Stimulated activated CD8-positive, alpha-beta memory T cell treated with anti-CD3 and anti-CD28 coated beads, Interleukin-4, amount 100 ng/mL, for 1 hour (primary cell): ENCODE data around the gene SORCS2.

Source experiments
- DNase-seq, 2 donors: peaks; one replicate each; pipeline ENCODE4 v3.0.0-alpha.2; 2020; ENCODE audit warnings: low read depth in 2 of 2, low spot score in 1 of 2

SORCS2 gene

DNA sequence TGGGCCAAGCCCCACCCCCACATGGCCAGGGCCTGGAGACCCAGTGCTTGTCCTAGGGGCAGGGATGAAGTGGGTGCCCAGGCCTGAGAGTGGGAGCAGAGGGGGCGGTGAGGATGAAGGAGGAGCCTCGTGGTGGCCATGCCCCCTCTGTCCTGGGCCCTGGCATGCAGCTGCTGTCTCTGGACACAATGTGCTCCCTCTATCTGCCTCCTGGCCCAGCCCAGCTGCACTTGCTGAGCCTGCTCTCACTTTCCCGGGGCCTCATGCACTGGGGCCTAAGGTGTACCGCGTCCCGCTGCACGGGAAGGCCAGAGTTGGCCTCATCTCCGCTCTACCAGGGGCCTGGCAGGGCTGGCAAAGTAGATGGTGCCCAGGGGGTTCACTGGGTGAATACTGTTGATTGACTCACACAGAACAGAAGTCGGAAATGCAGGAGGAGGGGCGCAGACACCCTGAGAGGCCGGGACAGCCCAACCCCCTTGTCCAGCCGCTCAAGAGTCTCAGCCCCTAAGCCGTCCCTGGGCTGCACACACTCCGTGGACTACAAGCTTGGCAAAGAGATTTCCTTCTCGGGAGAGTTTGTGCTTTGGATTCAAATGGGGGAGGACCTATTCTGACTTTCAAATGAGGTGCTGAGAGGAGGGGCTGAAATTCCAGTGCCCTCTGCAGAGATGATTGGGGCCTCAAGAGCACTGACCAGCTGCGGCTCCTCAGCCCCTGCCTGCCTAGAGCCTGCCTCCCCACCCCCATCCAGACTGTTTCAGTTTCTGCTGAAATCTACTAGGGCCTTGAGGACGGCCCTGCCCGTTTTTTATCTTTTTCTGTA is 130.0 kb downstream of the SORCS2 start:
- no peak for DNase-seq

DNA sequence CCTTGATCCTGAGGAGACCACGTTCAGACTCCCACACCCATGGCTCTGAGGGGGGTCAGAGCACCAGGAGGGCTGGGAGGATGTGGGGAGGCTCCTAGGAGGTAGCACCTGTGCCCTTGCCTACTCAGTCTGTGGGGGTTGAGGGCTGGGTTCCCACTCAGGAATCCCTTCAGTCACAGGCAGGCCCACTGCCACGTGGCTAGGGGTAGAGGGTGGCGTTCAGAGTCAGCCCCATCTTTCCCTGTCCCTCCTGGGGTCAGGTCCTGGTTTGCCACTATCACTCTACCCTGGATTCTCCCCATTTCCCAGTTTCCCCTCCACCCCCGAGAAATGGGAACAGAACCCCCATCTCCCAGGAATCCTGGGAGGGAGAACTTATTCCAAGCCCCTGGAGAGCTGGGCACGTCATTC is 131.1 kb downstream of the SORCS2 start:
- DNase-seq, result no peak

DNA sequence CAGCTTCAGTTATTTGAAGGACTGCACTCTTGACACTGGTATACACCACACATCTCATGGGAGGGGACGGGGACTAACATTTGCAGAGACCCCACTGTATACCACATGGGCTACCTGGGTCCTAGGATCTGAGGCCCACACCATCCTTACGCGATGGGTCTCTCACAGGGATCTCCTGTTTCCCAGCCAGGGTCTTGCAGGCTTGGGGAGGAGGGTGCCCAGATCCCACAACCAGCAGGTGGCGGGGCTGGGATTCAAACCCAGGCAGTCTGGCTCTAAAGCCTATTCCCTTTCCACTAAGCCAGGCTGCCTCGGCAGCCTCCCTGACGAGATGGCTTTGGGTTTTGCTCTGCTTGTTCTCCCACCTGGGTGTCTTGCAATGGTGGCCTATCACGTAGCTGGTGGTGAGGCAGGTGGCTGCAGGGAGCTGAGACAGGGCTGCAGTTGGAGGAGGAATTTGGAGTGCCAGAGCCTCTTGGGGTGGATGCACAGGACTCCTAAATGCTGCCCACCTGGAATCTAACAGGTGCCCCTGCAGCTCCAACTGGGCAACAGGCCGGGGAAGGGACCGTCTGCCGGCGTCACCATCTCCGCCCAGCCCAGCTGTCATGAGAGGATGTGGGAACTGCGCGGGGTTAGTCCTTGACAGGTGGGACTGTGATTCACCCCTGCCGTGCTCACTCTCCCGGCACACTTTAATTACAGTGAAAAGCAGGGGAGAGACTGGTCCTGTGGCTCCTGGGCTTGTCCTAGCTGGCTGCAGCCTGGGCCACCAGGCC is 131.7 kb downstream of the SORCS2 start:
- no peak for DNase-seq

DNA sequence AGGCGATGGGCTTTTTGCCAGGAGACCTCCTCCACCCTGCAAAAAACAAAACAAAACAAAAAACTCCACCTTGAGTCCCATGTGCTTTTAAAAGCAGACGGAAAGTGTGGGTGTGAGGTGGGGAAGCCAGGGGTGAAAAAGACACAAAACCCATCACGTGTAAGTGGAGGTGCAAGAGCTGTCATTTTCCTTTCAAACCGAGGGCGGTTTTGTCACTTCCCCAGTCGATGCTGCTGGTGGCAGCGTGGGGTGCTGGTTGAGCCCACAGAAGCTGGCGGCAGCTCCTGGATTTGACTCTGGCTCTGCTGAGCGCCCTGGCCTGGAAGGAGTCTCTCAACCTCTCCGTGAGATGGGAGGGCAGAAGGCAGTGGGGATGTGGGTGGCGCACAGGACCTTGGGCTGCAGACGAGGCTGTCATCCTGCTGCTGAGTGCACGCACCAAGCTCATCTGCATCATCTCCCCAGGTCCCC is 132.3 kb downstream of the SORCS2 start:
- DNase-seq, result no peak

DNA sequence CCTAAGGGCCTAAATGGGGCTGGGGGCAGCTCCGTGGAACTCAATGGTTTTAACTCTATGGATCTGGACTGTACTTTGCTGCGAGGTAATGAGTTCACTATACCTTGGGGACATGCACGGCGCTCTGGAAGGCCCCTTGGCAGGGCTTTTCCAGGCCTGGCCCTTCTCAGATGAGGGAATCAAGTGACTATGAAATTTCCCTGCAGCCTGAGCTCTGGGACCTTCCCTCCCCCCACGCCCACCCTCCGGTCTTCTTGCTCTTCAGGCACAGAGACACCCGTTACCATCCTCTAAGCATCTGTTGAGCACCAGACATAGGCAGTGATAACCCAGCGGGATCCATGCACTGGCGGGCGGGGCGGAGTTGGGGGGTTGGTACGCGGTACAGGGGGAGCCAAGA is 133.2 kb downstream of the SORCS2 start:
- no peak for DNase-seq

DNA sequence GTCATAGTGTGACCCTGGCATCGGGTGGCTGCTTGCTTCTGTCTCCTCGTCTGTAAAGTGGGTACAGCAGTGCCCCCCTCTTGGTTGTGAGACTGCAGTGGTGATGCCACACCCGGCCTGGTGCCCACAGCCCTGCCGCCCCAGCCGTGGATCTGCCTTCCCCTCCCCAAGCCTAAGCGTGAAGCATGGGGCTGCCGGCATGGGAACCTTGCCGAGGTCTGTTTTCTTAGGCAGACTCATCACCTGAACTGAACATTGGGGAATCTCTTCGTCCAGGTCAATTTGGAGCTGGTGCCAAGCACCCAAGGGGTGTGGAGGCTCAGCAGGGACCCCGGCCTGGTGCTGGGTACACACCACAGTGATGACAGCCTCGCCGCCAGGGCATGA is 134.0 kb downstream of the SORCS2 start:
- DNase-seq, result no peak

DNA sequence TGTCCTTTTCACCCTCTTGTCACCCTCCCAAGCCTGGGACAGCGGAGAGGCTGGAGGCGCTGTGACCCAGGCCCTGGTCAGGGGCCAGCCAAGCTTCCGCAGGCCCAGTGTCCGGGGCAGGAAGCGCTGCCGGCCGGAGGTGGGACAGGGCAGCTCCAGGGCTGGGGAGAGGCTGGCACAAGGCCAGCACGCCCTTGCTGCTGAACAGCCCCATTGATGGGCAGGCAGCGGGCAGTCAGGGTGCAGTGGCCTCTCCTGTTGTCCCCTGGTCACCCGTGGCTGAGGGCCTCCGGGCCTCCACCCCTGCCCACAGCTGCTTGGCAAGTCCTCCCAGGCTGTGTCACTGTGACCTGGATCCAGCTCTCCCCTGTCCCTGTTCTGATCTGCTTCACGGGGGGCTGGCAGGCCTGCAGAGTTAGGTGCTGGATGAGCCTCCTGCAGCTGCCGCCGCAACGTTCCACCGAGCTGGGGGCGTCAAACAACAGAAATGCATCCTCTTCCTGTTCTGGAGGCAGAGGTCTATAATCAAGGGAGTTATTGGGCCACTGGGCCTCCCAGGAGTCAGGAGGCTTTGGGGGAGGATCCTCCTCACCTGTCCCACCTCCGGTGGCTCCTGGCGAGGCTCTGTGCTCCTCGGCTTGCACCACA is 134.5 kb downstream of the SORCS2 start:
- no peak for DNase-seq

DNA sequence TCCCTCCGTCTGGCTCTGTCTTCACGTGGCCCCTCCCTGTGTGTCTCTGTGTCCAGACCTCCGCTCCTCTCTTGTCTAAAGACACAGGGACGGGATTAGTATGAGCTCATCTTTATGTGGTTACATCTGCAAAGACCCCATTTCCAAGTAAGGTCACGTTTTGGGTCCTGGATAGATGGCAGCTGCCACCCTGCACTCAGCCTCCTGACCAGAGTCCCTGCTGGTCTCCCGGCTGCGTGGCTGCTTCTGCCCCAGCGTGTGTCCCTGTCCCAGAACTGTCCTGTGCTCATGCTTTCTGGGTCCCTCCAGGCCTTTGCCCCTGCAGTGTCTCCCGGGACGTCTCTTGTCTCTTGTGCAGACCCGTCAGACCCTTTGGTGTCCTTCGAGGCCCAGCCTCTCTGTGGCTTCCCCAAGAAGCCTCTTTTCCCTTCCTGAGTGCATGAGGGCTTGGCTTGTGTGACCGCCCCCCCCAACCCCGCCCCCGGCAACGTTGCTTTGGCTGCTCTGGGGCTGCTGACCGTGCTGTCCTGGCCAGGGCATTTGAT is 135.1 kb downstream of the SORCS2 start:
- DNase-seq, result no peak

DNA sequence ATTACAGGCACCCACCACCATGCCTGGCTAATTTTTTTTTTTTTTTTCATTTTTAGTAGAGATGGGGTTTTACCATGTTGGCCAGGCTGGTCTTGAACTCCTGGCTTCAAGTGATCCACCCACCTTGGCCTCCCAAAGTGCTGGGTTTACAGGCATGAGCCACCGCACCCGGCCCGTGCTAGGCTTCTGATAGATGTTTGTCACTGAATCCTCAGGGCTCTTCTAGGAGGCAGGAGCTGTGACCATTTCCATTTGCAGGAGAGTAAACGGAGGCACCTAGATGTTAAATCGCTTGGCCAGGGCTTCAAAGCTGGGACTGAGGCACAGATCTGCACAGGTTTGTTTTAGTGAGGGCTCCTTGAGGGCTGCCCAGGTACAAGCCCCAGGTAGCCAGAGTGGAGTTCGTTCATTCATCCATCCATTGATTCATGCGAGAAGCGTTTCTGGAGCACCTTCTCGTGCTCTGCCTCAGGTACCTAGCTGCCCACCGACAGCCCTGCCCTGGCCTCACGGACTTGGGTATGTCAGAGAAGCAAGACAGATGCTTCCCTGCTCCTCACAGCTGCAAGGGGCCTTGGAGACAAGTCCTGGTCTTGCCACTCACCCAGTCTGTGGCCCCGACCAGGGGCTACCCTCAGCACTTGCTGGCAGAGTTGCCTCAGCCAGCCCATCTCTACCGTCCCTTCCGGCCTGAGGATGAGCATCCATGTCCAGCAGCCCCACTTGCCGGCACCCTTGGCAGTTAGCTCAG is 136.0 kb downstream of the SORCS2 start:
- no peak for DNase-seq

DNA sequence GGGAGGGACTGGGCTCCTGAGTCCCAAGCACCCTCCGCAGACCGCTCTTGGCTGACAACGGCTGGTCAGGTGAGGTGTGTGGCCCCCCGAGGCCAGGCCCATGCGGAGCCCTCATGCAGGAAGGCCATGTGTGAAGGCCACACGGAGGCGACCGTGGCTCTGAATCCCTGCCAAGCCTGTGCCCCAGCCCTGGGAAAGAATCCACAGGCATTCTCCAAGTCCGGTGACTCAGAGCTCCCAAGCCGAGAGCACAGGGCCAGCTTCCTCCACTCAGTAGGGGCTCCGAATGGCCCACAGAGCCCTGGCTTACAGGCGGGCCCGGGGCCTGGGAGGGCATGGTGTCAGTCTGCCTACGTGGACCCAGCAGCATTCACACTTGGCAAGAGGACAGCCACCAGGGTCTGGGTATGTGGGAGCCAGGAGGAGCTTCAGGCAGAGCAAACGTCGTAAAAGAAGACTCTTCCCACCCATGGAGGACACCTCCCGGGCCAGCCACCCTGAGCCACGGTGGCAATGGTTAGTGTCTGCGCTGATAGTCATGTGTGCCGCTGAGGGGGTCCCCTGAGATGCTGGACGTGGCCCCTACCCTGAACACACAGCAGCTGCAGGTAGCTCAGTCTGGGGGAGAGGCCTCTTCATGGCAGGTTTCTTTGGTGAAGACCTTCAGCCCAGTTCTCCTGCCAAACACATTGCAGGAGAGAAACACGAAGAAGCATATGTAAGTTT is 136.7 kb downstream of the SORCS2 start:
- no peak for DNase-seq

DNA sequence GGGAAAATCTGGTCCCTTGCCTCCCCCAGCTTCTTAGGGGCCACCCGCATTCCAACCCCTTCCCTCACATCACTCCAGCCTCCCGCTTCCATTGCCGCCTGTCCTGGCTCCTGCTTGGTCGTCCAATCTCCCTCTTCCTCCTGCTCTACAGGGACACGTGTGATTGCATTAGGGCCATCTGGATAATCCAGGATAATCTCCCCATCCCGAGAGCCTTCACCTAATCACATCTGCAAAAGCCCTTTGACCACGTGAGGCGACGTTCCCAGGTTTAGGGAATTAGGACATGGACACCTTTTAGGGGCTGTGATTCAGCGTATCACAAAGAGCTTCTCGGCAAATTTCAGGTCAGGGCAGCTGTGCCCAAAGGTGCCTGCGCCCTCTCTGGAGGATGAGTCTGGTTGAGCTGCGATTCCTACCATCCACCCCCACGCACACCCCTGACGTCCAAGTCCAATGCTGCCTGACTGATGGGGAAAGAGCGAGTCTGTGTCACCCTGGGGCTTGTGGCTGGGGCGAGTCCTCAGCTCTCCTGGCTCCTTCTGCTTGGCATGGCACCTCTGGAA is 137.8 kb downstream of the SORCS2 start:
- no peak for DNase-seq

DNA sequence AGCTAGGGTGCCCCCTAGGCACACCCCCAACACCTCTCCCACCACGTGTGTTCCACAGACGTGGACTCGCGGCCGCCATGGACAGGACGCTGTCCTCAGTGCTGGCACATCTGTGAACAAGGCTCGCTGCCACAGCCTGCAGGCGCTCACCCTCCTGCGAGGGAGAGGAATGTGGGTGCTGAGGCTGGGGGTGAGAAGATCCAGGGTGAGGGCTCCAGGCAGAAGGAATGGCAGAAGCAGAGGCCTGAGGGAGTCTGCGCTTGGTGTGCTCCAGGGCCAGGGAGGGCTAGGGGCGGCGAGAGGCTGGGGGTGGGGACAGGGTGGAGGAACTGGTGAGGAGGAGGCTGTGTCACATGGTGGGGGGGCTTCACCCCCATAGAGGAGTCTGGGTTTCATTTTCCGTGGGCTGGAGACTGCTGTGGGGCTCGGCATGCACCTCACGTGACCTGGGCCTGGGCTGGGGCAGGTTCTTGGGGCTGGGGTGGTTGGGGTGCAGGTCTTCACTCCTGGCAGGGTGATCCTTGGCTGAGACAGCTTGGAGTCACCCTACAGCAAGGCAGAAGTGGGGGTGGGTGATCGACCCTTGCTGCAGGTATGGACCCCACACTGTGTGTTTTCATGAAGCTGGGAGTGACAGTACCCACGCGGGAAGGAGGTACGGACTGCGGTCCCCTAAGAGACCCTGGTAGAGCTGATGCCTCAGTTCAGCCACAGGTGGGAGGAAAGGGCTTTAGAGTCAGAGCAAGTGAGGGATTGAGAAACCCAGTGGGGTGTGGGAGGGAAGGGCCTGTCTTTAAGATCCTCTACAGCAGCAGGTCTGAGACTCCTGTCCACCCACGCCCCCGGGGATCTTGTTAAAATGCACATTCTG is 138.7 kb downstream of the SORCS2 start:
- DNase-seq, result no peak

DNA sequence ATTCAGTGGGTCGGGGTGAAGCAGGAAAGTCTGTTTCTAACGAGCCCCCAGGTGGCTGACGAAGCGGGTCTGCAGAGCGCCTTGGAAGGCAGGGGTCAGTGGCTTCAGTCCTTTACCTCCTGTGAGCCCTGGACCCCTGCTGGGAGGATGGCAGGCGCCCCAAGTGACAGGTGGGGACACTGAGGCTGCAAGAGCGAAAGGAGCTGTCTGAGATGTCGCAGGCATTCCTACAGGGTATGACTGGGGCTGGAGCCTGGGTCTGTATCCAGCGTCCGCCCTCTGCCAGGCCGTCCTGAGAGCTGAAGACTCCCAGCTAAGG is 139.3 kb downstream of the SORCS2 start:
- no peak for DNase-seq

DNA sequence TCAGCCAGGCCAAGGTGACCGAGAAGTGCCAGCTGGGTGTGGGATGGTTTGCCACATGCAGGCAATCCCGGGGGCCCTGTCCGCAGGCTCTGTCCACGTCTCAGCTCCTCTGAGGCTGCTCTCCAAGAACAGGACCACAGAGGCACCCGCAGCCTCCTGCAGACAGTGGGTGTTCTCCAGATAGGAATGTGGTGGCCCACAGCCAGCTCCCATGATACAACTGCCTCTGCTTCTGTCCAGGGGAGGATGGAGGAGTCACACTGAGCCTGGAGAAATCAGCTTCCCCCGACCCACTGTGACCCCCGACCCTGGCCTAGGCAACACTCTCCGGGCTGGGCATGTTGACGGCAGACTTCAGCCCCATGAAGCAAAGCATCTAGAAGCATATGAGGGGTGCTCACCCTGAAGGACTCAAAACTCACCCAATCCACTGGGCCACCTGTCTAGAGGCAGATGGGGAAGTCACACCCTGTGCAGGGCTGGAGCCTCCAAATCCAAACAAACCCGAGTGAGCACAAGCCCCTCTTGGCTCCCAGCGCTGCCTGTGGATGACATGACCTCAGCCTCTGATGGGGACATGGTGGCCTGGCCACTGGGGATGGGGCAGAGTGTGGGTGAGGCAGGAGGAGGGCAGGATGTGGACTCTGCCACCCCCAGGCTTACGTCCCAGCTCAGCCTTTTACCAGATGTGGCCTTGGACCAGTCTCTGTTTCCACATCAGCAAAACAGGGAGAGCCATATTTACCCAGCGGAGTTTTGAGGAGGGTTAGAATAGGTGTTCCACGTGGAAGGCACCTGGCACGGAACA is 140.1 kb downstream of the SORCS2 start:
- DNase-seq, result no peak

DNA sequence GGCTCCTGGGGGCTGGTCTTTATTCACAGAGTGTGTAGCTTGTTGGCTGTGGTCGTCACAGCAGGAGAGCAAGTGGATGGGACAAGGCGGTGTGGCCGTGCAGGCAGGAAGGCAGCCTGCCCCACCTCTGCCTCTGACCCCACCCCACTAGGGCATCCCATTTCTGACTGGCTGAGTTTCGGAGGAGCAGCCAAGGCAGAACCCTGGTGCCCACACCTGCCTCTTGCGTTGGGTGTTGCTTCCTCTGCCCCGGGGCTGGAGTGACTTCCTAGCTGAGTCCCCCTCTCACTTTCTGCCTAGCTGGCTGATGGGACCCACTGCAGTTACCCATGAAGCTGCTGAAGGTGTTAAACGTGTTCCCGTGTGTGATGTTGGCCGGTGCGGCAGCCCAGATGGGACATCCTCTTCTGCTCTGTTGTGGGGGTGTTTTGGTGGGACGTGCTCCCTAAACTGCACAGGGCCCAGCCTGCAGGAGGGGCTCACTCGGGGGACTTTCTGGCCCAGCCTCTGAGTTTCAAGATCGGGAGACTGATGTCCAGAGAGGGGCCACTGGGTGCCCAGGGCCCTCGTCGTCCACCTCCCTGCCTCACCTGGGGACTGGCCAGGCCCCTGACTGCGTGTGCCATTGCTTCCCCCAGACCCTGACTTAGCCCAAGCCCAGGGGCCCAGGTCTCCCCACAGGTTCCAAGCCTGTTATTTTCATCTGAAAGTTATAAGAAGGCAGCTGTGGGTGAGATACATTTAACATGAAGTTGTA is 140.9 kb downstream of the SORCS2 start:
- DNase-seq, result no peak

DNA sequence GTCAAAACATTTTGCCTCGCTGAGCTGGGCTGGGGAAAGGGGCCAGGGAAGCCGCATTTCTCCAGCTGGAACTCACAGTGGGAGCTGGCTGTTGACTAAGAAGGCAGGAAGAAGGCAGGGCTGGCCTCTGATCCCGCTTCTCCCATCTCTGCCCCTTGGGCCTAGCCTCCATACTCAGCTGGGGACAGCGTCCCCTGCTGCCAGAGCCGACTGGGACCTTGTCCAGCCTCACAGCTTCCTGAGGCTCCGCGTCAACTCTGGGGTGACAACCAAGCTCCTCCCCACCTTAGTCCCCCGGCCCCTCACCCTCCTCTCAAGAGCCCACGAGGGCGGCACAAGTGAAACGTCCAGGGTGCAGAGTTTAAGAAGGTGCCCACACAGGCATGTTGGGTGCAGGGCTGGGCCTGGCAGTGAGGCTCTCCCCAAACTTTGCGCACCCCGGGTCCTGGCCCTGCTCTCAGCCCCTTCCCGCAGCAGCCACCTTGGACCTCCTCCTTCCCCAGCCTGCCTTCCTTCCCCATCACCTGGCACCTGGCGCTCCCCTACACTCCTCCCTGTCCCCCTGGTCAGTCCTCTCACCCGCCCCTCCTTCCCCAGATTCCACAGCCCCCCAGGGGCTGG is 141.6 kb downstream of the SORCS2 start:
- no peak for DNase-seq
